Caco-2 (cell line): ENCODE results near the gene MYO5B. TPM values are rescaled to one million over a fixed set of nuclear protein-coding genes. Genes with fewer than 3 reads are reported as not detected.

Experiments used
- BruUV-seq: library from RNA; stranded (reverse); fragments of 400-500 nt; replicated peaks from 2 replicates; lab custom pipeline; 2021; lab: Mats Ljungman, UMichigan
- CTCF ChIA-PET: fragments of 300-600 bp; sonication (Branson Sonifier 250); formaldehyde crosslinking; loops from one replicate; lab custom pipeline; 2022; ENCODE audit warnings: antibody characterized with exemption; lab: Charles Lee
- POLR2A ChIA-PET: fragments of 300-600 bp; sonication (Branson Sonifier 250); formaldehyde crosslinking; loops from one replicate; lab custom pipeline; 2022; ENCODE audit warnings: antibody characterized with exemption; lab: Charles Lee
- DNase-seq, 2 experiments: peaks; one replicate each; pipeline versions ENCODE4 v3.0.0 to v3.0.0-alpha.2; 2020 to 2022
- H3K27me3 ChIP-seq: replicated peaks from 2 replicates; pipeline ENCODE4 v1.6.0; 2011; ENCODE audit warnings: low read length; ENCODE audit not compliant: control insufficient read depth, insufficient read depth
- H3K36me3 ChIP-seq: 2 replicates; pipeline ENCODE4 v1.5.1; 2011; ENCODE audit warnings: low read length; ENCODE audit not compliant: control insufficient read depth, insufficient read depth
- H3K4me1 ChIP-seq: fragments of 250-450 bp; sonication (Bioruptor Pico); 2 replicates; pipeline ENCODE4 v1.5.1; 2020; ENCODE audit warnings: mild to moderate bottlenecking
- H3K4me3 ChIP-seq: 2 replicates; pipeline ENCODE4 v1.5.1; 2011; ENCODE audit warnings: low read depth, mild to moderate bottlenecking, control low read depth, low read length
- H3K9me3 ChIP-seq: fragments of 250-450 bp; sonication (Bioruptor Pico); 2 replicates; pipeline ENCODE4 v1.5.1; 2020; ENCODE audit warnings: mild to moderate bottlenecking, moderate library complexity
- H3K27ac Mint-ChIP-seq: one replicate; pipeline ENCODE4 v1.8.0; 2022; ENCODE audit warnings: mixed read lengths; ENCODE audit not compliant: unreplicated experiment
- H3K27me3 Mint-ChIP-seq: one replicate; pipeline ENCODE4 v1.8.0; 2022; ENCODE audit warnings: mixed read lengths; ENCODE audit not compliant: insufficient read depth, unreplicated experiment
- H3K36me3 Mint-ChIP-seq: one replicate; pipeline ENCODE4 v1.8.0; 2022; ENCODE audit warnings: mild to moderate bottlenecking, mixed read lengths; ENCODE audit not compliant: insufficient read depth, unreplicated experiment
- H3K4me1 Mint-ChIP-seq: one replicate; pipeline ENCODE4 v1.8.0; 2022; ENCODE audit warnings: low read depth, mixed read lengths; ENCODE audit not compliant: unreplicated experiment
- H3K4me3 Mint-ChIP-seq: one replicate; pipeline ENCODE4 v1.8.0; 2022; ENCODE audit warnings: mild to moderate bottlenecking, moderate library complexity, mixed read lengths; ENCODE audit not compliant: unreplicated experiment
- H3K9me3 Mint-ChIP-seq: one replicate; pipeline ENCODE4 v1.8.0; 2022; ENCODE audit warnings: mixed read lengths; ENCODE audit not compliant: unreplicated experiment
- intact Hi-C: fragments of 100-400 bp; cut with micrococcal nuclease; formaldehyde crosslinking; loops from one replicate; pipeline ENCODE4 v1.10.0; 2022; ENCODE audit not compliant: unreplicated experiment
- total RNA-seq: library from RNA; stranded (reverse); gene quantifications from 2 replicates; pipeline ENCODE4 v1.2.3, GENCODE V29; 2022
- TF ChIP-seq, protein P1 (sequence below), 2 experiments: fragments of 200-600 bp in 1 of 2; IDR thresholded peaks; 1 replicate in 1 of 2; 2 replicates in 1 of 2; pipeline versions ENCODE4 v1.5.1 to v1.8.0; 2011 to 2022; ENCODE audit warnings: antibody characterized with exemption in 1 of 2, control low read depth in 1 of 2, inconsistent platforms in 1 of 2, low read depth in 1 of 2, low read length in 1 of 2, mild to moderate bottlenecking in 1 of 2, moderate library complexity in 1 of 2; ENCODE audit not compliant: insufficient read depth in 1 of 2, severe bottlenecking in 1 of 2, unreplicated experiment in 1 of 2

The MYO5B gene
- total RNA-seq, 1 experiment from 2014 or later = 28.3 TPM

DNA sequence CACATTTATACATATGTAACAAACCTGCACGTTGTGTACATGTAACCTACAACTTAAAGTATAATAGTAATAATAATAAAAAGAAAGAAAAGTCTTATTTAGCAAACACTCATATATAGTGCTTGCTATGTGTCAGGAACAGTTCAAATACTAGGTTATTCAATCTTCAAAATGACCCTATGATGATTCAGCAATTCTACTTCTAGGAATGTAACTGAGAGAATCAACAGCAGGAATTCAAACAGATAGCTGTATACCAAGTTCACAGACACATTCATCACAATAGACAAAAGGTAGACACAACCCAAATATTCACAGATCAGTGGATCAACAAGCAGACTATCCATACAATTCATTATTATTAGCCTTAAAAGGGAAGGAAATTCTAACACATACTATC is 69.5 kb downstream of the MYO5B start:
- no peak overlapping the region for H3K4me3 ChIP-seq
- H3K9me3 ChIP-seq = no peaks in the 10 kb centered on the region
- peaks cover 10% of the 10 kb centered on the region for H3K4me1 ChIP-seq
- DNase-seq = no peak
- ChIA-PET POLR2A (no interaction called here), CTCF (no interaction called here)
- BruUV-seq = no TSS peak
- intact Hi-C loops = no loop called here
- H3K36me3 Mint-ChIP-seq = no peaks in the 10 kb centered on the region
- TF ChIP-seq, protein P1, sequence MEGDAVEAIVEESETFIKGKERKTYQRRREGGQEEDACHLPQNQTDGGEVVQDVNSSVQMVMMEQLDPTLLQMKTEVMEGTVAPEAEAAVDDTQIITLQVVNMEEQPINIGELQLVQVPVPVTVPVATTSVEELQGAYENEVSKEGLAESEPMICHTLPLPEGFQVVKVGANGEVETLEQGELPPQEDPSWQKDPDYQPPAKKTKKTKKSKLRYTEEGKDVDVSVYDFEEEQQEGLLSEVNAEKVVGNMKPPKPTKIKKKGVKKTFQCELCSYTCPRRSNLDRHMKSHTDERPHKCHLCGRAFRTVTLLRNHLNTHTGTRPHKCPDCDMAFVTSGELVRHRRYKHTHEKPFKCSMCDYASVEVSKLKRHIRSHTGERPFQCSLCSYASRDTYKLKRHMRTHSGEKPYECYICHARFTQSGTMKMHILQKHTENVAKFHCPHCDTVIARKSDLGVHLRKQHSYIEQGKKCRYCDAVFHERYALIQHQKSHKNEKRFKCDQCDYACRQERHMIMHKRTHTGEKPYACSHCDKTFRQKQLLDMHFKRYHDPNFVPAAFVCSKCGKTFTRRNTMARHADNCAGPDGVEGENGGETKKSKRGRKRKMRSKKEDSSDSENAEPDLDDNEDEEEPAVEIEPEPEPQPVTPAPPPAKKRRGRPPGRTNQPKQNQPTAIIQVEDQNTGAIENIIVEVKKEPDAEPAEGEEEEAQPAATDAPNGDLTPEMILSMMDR (IDR thresholded peaks at IDR 0.05; ENCODE audit: insufficient read depth in 1 of 2, low read depth in 1 of 2, low read length in 1 of 2, severe bottlenecking in 1 of 2, unreplicated experiment in 1 of 2) = no peak
- H3K4me1 Mint-ChIP-seq = peaks cover 13% of the 10 kb centered on the region
- no peaks in the 10 kb centered on the region for H3K27me3 Mint-ChIP-seq
- H3K9me3 Mint-ChIP-seq = no peaks in the 10 kb centered on the region
- no peaks in the 10 kb centered on the region for H3K27me3 ChIP-seq
- no peak overlapping the region for H3K4me3 Mint-ChIP-seq
- H3K36me3 ChIP-seq = no peaks in the 10 kb centered on the region
- no peak overlapping the region for H3K27ac Mint-ChIP-seq

GRCh38 chr18:50119296-50119695 is 75.7 kb downstream of the MYO5B start:
- Mint-ChIP-seq H3K27me3 (no peaks in the 10 kb centered on the region), H3K4me3 (no peak overlapping the region), H3K4me1 (peaks cover 12% of the 10 kb centered on the region), H3K36me3 (no peaks in the 10 kb centered on the region), H3K27ac (no peak overlapping the region), H3K9me3 (no peaks in the 10 kb centered on the region)
- ChIA-PET POLR2A (no interaction called here), CTCF (no interaction called here)
- Histone ChIP-seq H3K4me1 (peaks cover 9% of the 10 kb centered on the region), H3K9me3 (no peaks in the 10 kb centered on the region), H3K27me3 (no peaks in the 10 kb centered on the region), H3K4me3 (no peak overlapping the region), H3K36me3 (no peaks in the 10 kb centered on the region)
- DNase-seq = no peak
- TF ChIP-seq, protein P1 (IDR thresholded peaks at IDR 0.05; ENCODE audit: insufficient read depth in 1 of 2, low read depth in 1 of 2, low read length in 1 of 2, severe bottlenecking in 1 of 2, unreplicated experiment in 1 of 2) = no peak
- intact Hi-C loops = no loop called here
- BruUV-seq = no TSS peak

DNA sequence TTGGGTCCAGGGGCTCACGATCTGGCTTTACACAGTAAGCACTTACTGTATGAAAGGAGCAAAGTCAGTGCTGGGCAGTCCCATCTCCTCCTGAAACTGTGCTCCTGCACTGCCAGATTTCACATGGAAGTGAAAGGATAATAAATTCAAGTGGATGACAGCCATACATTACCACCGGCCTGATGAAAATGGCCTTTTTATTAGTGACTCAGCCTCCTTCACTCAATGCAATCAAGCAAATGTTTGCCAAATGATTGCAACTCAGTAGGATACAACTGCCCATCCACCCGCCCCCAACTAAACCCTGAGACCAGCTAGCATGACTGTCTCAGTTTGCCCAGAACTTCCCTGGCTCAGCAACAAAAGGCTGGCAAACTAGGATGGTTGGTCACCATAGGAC is 77.1 kb downstream of the MYO5B start:
- H3K27me3 Mint-ChIP-seq = no peaks in the 10 kb centered on the region
- H3K4me3 Mint-ChIP-seq = no peak overlapping the region
- H3K4me1 Mint-ChIP-seq = peaks cover 12% of the 10 kb centered on the region
- no peak overlapping the region for H3K27ac Mint-ChIP-seq
- Histone ChIP-seq H3K4me3 (no peak overlapping the region), H3K27me3 (no peaks in the 10 kb centered on the region), H3K36me3 (no peaks in the 10 kb centered on the region), H3K4me1 (peaks cover 19% of the 10 kb centered on the region), H3K9me3 (no peaks in the 10 kb centered on the region)
- intact Hi-C loops = no loop called here
- no peaks in the 10 kb centered on the region for H3K9me3 Mint-ChIP-seq
- TF ChIP-seq, protein P1 (IDR thresholded peaks at IDR 0.05; ENCODE audit: insufficient read depth in 1 of 2, low read depth in 1 of 2, low read length in 1 of 2, severe bottlenecking in 1 of 2, unreplicated experiment in 1 of 2) = no peak
- CTCF ChIA-PET = no interaction called here
- no TSS peak for BruUV-seq
- no peaks in the 10 kb centered on the region for H3K36me3 Mint-ChIP-seq
- no peak for DNase-seq
- POLR2A ChIA-PET = no interaction called here
